Right lobe of liver (tissue), 6 donors: ENCODE measurements around the gene KRT7. TPM values are rescaled to one million over a fixed set of nuclear protein-coding genes. Genes with fewer than 3 reads are reported as not detected.

Experiments used
- ATAC-seq, 4 donors: fragments of 200-7000 bp; cut with Tn5 transposase; one replicate each; pipeline ENCODE4 v1.9.1; 2020; ENCODE audit warnings: mild to moderate bottlenecking in 4 of 4, moderate library complexity in 4 of 4
- DNase-seq, 3 donors: peaks; one replicate each; pipeline ENCODE4 v3.0.0-alpha.2; 2020
- H3K27ac ChIP-seq, 3 donors: fragments of 200-600 bp; one replicate each; pipeline ENCODE4 v1.8.0; 2022
- H3K27me3 ChIP-seq, 2 donors: fragments of 200-600 bp; one replicate each; pipeline ENCODE4 v1.8.0; 2022
- H3K36me3 ChIP-seq, 4 donors: fragments of 200-600 bp; sonication (generic) in 1 of 4; one replicate each; pipeline versions ENCODE4 v1.5.1 to v1.8.0; 2017 to 2022; ENCODE audit warnings: control low read depth in 1 of 4
- H3K4me1 ChIP-seq, 4 donors: fragments of 200-600 bp; sonication (generic) in 1 of 4; one replicate each; pipeline versions ENCODE4 v1.5.1 to v1.8.0; 2017 to 2022; ENCODE audit warnings: control low read depth in 1 of 4
- H3K4me3 ChIP-seq, 3 donors: fragments of 200-600 bp; one replicate each; pipeline ENCODE4 v1.8.0; 2022
- H3K9me3 ChIP-seq, 4 donors: fragments of 200-600 bp; sonication (generic) in 1 of 4; one replicate each; pipeline versions ENCODE4 v1.5.1 to v1.8.0; 2017 to 2022; ENCODE audit warnings: control low read depth in 1 of 4
- CTCF ChIP-seq, 4 donors: fragments of 200-600 bp in 3 of 4; fragments of 450-650 bp in 1 of 4; IDR thresholded peaks; one replicate each; pipeline versions ENCODE4 v1.5.1 to v1.8.0; 2016 to 2022; ENCODE audit warnings: antibody characterized with exemption in 4 of 4, mild to moderate bottlenecking in 2 of 4
- POLR2A ChIP-seq: fragments of 450-650 bp; IDR thresholded peaks from one replicate; pipeline ENCODE4 v1.6.1; 2017; ENCODE audit warnings: antibody characterized with exemption, mild to moderate bottlenecking
- WGBS: methylation state at CpG from one replicate; pipeline ENCODE4 v1.1.6; 2018; ENCODE audit warnings: low coverage, low lambda C conversion rate; ENCODE audit not compliant: insufficient coverage; ENCODE audit errors: missing lambda C conversion rate; 5-methylcytosine and 5-hydroxymethylcytosine counted together
- intact Hi-C, 2 donors: fragments of 100-400 bp; cut with DNase I; formaldehyde crosslinking; loops; one replicate each; pipeline versions ENCODE4 v1.11.2 to v1.14.1; 2022
- total RNA-seq, 6 experiments: library from RNA; depleted of rRNA in 2 of 6; stranded (reverse); fragments of >200 nt in 2 of 6; fragmentation: NEBNext Ultra II Directional in 3 of 6; extraction: Animal tissue kit (Norgen Biotek cat#: 25700) in 3 of 6; gene quantifications; one replicate each; pipeline versions ENCODE4 v1.1.0 to v1.2.4, GENCODE V29; 2016 to 2023
- donor health status: DM: no; HTN: yes; CAD: no.
- donor health status: DM: no; HTN: no; CAD: no.
- donor health status: DM: no; HTN: no; CAD: no.
- donor health status: DM: no; HTN: yes; CAD: no.
- donor health status: DM: no; HTN: yes; CAD: no.

The KRT7 gene
- total RNA-seq, 6 experiments from 2014 or later: 3.4 to 19.2 (median 10.7) TPM

- ATAC-seq: no peak
- Histone ChIP-seq H3K27ac (no peak overlapping the region), H3K27me3 (no peaks in the 10 kb centered on the region), H3K9me3 (no peaks in the 10 kb centered on the region), H3K36me3 (no peaks in the 10 kb centered on the region), H3K4me3 (no peak overlapping the region), H3K4me1 (no peaks in the 10 kb centered on the region)
- TF ChIP-seq CTCF (IDR thresholded peaks at IDR 0.05) (no peak), POLR2A (no peak)
- WGBS: 51% methylated on average over 5 of the region's 10 CpGs
- intact Hi-C loops: loop anchor here in 1 of 2 donors (5.0 kb wide), 1 partner anchor 44 kb away; no protein-coding TSS in a partner anchor
- DNase-seq: peak in 2 of 3 donors; percentile 7 to 22
These were observed 22.0 kb upstream of the KRT7 start for GRCh38 chr12:52210925-52211650.

- 60% methylated on average over 4 of the region's 13 CpGs for WGBS
- intact Hi-C loops: loop anchor here in 1 of 2 donors (5.0 kb wide), 1 partner anchor 45 kb away; no protein-coding TSS in a partner anchor
- no peak overlapping the region for H3K4me3 ChIP-seq
- no peaks in the 10 kb centered on the region for H3K9me3 ChIP-seq
- no peaks in the 10 kb centered on the region for H3K36me3 ChIP-seq
- peak in 2 of 3 donors; percentile 13 to 45 for DNase-seq
- ATAC-seq: no peak
- no peak overlapping the region for H3K27ac ChIP-seq
- no peaks in the 10 kb centered on the region for H3K4me1 ChIP-seq
- TF ChIP-seq POLR2A (no peak), CTCF (IDR thresholded peaks at IDR 0.05) (no peak)
- no peaks in the 10 kb centered on the region for H3K27me3 ChIP-seq
These were observed 21.1 kb upstream of the KRT7 start for GRCh38 chr12:52211716-52212585.

- intact Hi-C loops: loop anchor here in 1 of 2 donors (5.0 kb wide), 1 partner anchor 46 kb away; no protein-coding TSS in a partner anchor
- Histone ChIP-seq H3K27ac (no peak overlapping the region), H3K4me3 (no peak overlapping the region), H3K27me3 (no peaks in the 10 kb centered on the region), H3K4me1 (no peaks in the 10 kb centered on the region), H3K9me3 (no peaks in the 10 kb centered on the region), H3K36me3 (no peaks in the 10 kb centered on the region)
- WGBS: 41% methylated on average over 8 of the region's 13 CpGs
- TF ChIP-seq POLR2A (no peak), CTCF (IDR thresholded peaks at IDR 0.05) (no peak)
- peak in 2 of 3 donors; percentile 18 to 50 for DNase-seq
- no peak for ATAC-seq
These were observed 20.1 kb upstream of the KRT7 start for GRCh38 chr12:52212701-52213563.
